NCI-H146 treated with DMSO at 0.1 percent for 48 hours (cell line): ENCODE data around the gene HOXA1.
"Not testable (repeated sequence)": the region's sequence is repeated elsewhere in the genome, so short reads cannot be mapped to it uniquely, and the experiment has no call there.

Source experiments
- DNase-seq: peaks from one replicate; lab custom pipeline; 2025; ENCODE audit not compliant: unreplicated experiment; lab: John Stamatoyannopoulos, UW

HOXA1 gene

DNA sequence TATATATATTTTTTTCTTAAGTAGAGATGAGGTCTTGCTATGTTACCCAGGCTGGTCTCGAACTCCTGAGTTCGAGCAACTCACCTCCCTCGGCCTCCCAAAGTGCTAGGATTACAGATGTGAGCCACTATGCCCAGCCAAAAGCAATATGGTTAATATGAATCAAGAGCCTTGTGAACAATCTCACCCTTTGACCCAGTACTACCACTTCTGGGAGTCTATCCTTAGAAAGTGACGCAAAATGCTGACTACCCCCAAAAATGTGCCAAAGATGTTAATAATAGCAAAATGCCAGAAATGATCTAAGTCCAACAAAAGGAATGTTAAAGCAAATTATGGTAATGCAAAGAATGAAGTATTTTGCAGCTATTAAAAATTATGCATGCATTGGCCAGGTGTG lies 44.3 kb downstream of the HOXA1 start:
- no peak for DNase-seq

DNA sequence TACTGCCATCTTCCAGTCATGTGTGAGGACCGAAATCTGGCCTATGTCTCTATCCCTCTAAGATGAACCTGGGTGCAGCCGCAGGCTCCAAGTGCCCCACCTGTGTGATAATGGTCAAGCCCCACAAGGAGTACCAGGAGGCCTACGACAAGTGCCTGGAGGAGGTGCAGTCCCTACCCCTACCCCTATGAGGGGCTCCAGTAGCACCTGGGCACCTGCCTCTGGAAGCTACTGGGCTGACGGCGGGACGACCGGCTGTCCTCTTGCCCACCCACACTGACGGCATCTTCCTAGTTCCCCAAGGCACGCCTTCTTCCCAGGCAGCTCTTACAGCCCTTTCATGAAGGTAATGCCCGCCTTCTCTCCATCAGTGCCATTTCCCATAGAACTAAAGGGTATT lies 47.4 kb downstream of the HOXA1 start:
- DNase-seq: no peak

DNA sequence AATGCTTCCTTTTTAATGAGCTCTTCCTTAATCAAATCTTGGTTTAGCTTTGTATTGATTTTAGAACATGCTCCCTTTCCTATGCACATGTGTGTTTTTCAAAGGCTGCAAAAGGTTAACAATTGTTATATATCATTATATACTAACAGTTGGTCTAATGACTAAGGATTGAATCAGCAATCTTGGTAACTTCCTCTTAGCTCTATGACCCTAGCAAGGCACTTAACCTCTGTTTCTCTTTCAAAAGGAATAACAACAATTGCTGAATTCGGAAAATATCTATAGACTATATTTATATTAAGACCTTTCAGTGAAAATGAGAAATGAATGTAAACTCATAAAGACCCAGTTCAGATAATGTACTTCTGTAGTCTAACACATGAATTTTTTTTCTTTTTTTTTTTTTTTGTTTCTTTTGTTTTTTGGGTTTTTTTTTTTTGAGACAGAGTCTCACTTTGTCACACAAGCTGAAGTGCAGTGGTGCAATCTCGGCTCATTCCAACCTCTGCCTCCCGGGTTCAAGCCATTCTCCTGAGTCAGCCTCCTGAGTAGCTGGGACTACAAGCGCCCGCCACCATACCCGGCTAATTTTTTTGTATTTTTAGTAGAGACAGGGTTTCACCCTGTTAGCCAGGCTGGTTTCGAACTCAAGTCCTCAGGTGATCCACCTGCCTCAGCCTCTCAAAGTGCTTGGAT lies 48.8 kb downstream of the HOXA1 start:
- DNase-seq: no peak

DNA sequence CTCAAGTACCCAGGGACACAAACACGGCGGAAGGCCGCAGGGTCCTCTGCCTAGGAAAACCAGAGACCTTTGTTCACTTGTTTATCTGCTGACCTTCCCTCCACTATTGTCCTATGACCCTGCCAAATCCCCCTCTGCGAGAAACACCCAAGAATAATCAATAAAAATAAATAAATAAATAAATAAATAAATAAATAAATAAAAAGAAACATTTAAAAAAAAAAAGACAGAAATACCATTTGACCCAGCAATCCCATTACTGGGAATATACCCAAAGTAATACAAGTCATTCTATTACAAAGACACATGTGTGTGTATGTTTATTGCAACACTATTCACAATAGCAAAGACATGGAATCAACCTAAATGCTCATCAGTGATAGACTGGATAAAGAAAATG lies 49.8 kb downstream of the HOXA1 start:
- DNase-seq: not testable (repeated sequence)

DNA sequence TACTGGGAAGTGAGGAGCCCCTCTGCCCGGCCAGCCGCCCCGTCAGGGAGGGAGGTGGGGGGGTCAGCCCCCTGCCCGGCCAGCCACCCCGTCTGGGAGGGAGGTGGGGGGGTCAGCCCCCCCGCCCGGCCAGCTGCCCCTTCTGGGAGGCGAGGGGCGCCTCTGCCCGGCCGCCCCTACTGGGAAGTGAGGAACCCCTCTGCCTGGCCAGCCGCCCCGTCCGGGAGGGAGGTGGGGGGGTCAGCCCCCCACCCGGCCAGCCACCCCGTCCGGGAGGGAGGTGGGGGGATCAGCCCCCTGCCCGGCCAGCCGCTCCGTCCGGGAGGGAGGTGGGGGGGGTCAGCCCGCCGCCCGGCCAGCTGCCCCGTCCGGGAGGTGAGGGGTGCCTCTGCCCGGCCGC lies 50.7 kb downstream of the HOXA1 start:
- DNase-seq: not testable (repeated sequence)
